ENCODE results near the gene FAM162B. TPM values are rescaled to one million over a fixed set of nuclear protein-coding genes. Genes with fewer than 3 reads are reported as not detected.
A peak's percentile ranks its signal among the peaks of the same experiment; 100 is the strongest.

FAM162B gene
- total RNA-seq, 2 donors from 2014 or later: 1.5 to 5.9 TPM

DNA sequence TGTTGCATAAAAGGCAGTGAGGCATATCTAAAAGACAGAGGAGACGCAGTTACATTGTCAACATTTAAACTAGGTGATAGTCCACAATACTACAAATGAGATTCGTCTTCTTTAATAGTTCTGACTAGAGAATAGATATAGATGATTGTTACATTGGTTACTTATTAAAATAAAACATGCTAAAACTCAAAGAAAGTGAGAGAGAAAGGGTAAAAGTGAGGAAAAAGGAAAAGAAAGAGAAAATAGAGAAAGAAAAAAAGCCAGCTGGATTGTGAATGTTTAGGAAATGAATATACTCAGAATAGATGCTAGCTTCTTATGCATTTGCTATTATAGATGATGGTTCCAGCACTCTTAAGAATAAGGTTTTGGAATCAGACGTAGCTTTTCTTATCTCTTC is 27.7 kb upstream of the FAM162B start:
- H3K9me3 ChIP-seq: no peaks in the 10 kb centered on the region
- no peaks in the 10 kb centered on the region for H3K4me1 ChIP-seq (replicated peaks)
- 57% methylated on average over 3 of the region's 3 CpGs for WGBS
- no peaks in the 10 kb centered on the region for H3K36me3 ChIP-seq
- no peak for DNase-seq (ENCODE audit: low spot score)
- intact Hi-C loops (cut with DNase I): no loop called here
- no peaks in the 10 kb centered on the region for H3K27me3 ChIP-seq (replicated peaks; ENCODE audit: insufficient read depth)
- no peak overlapping the region for H3K27ac ChIP-seq
- no peak overlapping the region for H3K4me3 ChIP-seq
- TF ChIP-seq POLR2A (IDR thresholded peaks at IDR 0.05) (no peak), CTCF (IDR thresholded peaks at IDR 0.05) (no peak), POLR2AphosphoS5 (IDR thresholded peaks at IDR 0.05) (no peak)

GRCh38 chr6:116783852-116784251 is 18.3 kb upstream of the FAM162B start:
- no peak overlapping the region for H3K27ac ChIP-seq

GRCh38 chr6:116779573-116780164 is 14.2 kb upstream of the FAM162B start:
- Histone ChIP-seq H3K36me3 (no peaks in the 10 kb centered on the region), H3K4me1 (replicated peaks) (no peaks in the 10 kb centered on the region), H3K27me3 (replicated peaks; ENCODE audit: insufficient read depth) (no peaks in the 10 kb centered on the region), H3K4me3 (no peak overlapping the region), H3K27ac (no peak overlapping the region), H3K9me3 (no peaks in the 10 kb centered on the region)
- intact Hi-C loops (cut with DNase I): loop anchor here (5.0 kb wide), 1 partner anchor 68 kb away; no protein-coding TSS in a partner anchor
- TF ChIP-seq POLR2AphosphoS5 (IDR thresholded peaks at IDR 0.05) (no peak), CTCF (IDR thresholded peaks at IDR 0.05) (peak; percentile 9 to 55 (median 48)), POLR2A (IDR thresholded peaks at IDR 0.05) (no peak)
- DNase-seq (ENCODE audit: low spot score): no peak
- 37% methylated on average over 13 of the region's 13 CpGs for WGBS

More at GRCh38 chr6:116783852-116784251, 18.3 kb upstream of the FAM162B start:
- H3K36me3 ChIP-seq: no peaks in the 10 kb centered on the region
- no peaks in the 10 kb centered on the region for H3K4me1 ChIP-seq (replicated peaks)
- H3K27me3 ChIP-seq (replicated peaks; ENCODE audit: insufficient read depth): no peaks in the 10 kb centered on the region
- no peak for TF ChIP-seq POLR2AphosphoS5 (IDR thresholded peaks at IDR 0.05)
- TF ChIP-seq POLR2A (IDR thresholded peaks at IDR 0.05): no peak
- no peak for TF ChIP-seq CTCF (IDR thresholded peaks at IDR 0.05)
- no peak for DNase-seq (ENCODE audit: low spot score)
- WGBS: 61% methylated on average over 5 of the region's 5 CpGs
- no peak overlapping the region for H3K4me3 ChIP-seq
- intact Hi-C loops (cut with DNase I): no loop called here
- no peaks in the 10 kb centered on the region for H3K9me3 ChIP-seq

DNA sequence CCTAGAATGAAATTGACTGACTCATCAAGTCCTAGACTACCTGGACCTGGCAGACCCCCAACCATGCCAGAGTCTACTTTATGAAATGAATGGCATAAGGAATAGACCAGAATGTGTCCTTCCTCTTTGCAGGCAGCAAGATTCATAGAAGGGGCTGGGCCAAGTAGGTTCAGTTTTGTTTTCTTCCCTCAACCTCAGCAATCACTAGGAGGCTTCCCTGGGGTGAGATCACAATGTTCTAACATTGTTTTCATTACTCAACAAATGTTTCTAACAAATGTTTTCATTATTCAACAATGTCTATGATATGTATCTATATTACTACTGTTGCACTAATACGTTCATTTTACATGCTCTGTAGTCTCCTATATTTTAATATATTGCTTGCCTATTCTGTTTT is 8.4 kb upstream of the FAM162B start:
- whole genome bisulfite sequencing: 38% methylated on average over 1 of the region's 1 CpG

More for the DNA sequence above, 8.4 kb upstream of the FAM162B start:
- Histone ChIP-seq H3K36me3 (no peaks in the 10 kb centered on the region), H3K4me3 (no peak overlapping the region), H3K27ac (no peak overlapping the region), H3K27me3 (replicated peaks; ENCODE audit: insufficient read depth) (no peaks in the 10 kb centered on the region), H3K4me1 (replicated peaks) (no peaks in the 10 kb centered on the region), H3K9me3 (no peaks in the 10 kb centered on the region)
- TF ChIP-seq POLR2AphosphoS5 (IDR thresholded peaks at IDR 0.05): no peak
- TF ChIP-seq POLR2A (IDR thresholded peaks at IDR 0.05): no peak
- TF ChIP-seq CTCF (IDR thresholded peaks at IDR 0.05): no peak
- no peak for DNase-seq (ENCODE audit: low spot score)
- intact Hi-C loops (cut with DNase I): no loop called here

Measured in prostate gland (tissue), 2 donors.